T-helper 1 cell treated with Interleukin-12 subunit alpha and Interleukin-12 subunit beta and Interleukin-4 antibody, amounts not matched to agents 30 ng/mL and 1 ng/mL, for 36 hours (primary cell): ENCODE measurements around the gene UBA7. TPM values are rescaled to one million over a fixed set of nuclear protein-coding genes. Genes with fewer than 3 reads are reported as not detected.

Source experiments
- intact Hi-C: fragments of 100-400 bp; cut with micrococcal nuclease; formaldehyde crosslinking; loops from one replicate; pipeline ENCODE4 v1.15.1; 2024
- total RNA-seq: library from RNA; stranded (reverse); gene quantifications from 2 replicates; pipeline ENCODE4 v1.2.3, GENCODE V29; 2022

The UBA7 gene
- total RNA-seq, 1 donor from 2014 or later = 275 TPM

DNA sequence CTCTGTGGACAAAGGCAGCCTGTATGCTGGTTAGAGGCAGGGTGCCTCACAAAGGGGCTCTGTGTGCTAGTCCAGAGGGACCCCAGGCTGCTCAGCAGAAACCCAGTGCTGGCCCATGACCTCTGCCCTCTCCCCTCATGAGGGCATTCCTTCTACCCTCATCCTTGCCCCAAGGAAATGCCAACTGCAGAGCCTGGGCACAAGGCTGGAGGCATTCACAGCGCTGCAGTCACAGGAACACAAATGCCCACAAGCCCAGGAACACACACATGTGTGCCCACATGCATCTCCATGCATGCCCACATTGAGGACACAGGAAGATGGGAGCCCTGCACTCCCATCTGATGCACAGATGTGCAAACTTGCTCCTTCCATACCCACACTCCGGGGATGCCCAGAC lies 6.9 kb downstream of the UBA7 start:
- intact Hi-C loops = no loop called here

DNA sequence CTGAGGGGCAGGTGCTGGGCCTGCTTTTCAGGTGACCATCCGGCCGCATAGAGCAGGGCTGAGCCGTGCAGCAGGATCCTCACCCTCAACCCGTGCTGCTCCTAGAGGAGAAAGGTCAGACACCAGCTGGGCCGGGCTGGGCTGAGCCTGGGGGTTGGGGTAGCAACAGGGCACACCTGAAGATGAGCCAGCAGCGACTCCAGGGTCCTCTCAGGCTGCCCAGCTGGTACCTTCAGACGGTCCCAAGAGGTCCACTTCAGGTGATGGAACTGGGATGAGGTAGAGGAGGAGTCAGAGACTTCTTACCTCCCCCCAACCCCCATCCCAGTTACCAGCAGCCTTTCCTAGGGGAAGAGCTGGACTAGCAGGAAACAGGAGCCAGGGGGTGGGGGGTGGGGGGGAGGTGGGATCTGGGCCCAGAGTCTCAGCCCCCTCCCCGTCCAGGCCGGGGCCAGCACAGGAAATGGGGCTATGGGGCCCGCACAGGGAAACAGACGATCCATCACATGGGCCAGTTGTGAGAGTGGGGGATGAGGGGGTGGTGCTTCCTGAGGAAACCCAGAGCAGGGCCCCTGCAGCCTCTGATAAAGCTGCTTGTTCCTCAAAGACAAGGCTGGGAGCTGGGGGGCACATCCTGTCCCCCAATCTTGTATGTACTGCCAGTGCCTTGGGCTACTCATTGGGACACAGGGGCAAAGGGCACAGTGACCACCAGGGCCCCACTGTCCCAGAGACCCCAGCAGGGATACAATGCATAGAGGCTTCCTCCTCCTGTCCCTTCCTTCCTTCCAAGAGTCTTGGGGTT lies 7.7 kb downstream of the UBA7 start:
- intact Hi-C loops = no loop called here

DNA sequence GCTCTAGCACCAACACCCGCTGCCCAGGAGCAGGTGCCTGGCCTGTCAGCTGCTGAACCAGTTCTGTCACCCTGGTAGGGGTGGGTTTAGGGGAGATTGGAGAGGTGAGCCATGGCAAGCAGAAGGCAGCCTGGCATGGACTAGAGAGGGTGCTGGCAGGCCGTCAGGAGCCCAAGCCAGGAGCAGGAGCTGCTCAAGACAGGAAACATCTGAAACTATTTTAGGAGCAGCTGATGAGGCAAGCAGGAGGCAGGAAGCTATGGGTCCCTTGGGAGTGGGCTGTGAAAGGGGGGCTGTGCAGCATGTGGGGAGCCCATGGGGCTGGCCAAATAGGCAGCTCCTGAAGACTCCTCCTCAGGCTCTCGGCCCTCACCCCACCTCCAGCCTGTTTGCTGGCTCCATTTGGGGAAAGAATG lies 8.4 kb downstream of the UBA7 start:
- intact Hi-C loops = no loop called here

DNA sequence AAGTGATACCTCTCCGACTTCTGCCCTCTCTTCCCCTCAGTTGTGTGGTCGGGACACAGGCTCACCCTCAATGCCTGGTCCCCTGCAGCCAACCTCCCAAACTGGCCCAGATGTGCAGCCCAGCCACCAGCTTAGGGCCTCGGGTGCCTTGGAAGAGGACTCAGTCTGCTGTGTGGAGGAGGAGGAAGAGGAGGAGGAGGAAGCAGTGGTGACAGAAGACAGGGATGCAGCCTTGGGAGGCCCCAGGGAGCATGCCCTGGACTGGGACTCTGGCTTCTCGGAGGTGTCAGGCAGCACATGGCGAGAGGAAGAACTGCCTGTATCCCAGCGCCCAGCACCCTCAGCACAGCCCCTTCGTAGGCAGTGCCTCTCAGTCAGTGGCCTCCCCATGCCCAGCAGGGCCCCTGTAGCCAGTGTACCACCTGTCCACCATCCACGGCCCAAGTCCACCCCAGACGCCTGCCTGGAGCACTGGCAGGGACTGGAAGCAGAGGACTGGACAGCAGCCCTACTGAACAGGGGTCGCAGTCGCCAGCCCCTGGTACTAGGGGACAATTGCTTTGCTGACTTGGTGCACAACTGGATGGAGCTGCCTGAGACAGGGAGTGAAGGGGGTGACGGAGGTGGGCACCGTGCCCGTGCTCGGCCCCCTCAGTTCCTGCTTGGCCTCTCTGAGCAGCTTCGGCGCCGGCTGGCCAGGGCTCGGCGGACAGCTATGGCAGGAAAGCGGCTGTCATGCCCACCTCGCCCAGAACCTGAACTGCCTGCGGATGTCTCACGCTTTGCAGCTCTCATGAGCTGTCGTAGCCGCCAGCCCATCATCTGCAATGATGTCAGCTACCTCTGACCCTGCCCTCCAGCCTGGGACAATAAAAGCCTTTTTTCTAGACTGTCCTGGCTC lies 9.4 kb downstream of the UBA7 start:
- intact Hi-C loops = loop anchor here (5.0 kb wide), 1 partner anchor 433 kb away; the partner anchor contains the start of gene GNAI2

DNA sequence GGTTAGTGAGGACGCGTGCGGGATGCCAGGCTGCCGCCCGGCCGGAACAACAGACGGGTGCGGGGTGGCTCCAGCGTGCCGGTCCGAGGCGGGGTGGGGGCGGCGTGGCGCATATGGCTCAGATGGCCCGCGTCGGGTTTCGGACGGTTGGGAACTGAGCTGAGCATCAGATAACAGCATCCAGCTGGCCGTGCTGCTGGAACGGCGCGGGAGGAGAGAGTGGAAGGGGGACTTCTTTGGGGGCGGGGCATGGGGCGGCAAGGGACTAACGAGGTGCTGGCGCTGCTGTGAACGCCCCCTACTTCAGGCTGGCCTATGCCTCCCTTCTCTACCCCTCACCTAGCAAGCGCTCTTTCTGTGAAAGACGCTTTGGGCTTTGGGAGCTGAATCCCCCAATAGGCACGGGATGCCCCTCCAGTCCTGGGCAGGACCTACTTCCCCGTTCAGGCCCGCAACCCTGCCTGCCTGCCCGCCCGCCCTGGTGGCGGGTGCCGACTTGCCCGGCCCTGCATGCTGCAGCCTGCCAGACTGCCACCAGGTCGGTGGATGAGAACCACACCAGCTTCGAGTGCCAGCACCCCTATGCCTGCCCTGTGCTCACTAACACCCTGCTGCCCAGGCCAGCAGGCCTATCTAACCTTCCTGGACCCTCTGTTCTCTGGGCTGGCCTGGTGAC lies 10.2 kb downstream of the UBA7 start:
- intact Hi-C loops = loop anchor here (1.0 to 5.0 kb wide), 2 partner anchors 10 to 434 kb away; partner anchors contain the start of genes GNAI2 and UBA7

DNA sequence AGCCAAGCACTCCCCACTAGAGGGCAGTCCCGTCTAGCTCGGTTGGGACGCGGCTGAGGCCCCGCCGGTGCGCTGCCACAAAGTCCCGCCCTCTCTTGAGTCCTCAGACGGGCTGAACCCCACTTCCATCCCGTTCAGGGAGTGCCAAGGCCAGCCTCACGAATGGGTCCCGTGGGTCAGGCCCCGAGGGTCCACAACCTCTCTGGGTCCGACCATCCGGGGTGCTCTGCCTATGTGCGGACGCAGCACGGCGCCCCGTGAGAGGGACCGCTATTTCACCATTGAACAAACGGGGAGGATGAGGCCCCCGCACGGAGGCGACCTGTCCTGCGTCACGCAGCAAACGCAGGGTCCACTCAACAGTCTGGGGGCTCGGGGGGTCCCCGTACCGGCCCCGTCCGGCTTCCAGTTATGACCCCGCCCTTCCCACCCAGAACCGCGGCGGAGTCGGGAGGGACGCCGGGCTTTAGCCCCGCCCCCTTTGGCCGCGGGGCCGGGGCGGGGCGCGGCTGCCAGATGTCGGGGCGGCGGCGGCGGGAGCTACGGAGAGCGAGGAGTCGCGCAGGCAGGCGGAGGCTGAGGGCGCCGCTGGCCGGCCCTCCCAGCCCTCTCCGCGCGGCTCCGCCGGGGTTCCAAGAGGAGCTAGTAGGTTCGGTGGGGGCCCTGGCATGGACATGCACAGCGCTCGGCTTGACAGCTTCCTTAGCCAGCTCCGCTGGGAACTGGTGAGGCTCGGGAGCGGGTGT lies 10.9 kb downstream of the UBA7 start, which contains the start of gene INKA1:
TSS of gene INKA1 (plus strand) at position 543 of the 746 bp plus-strand sequence. CDS start at position 675, 132 bp downstream.
- intact Hi-C loops = loop anchor here (1.0 to 5.0 kb wide), 10 partner anchors 10 to 434 kb away; partner anchors contain the start of genes GNAI2, IP6K1, RBM5 and TRAIP

DNA sequence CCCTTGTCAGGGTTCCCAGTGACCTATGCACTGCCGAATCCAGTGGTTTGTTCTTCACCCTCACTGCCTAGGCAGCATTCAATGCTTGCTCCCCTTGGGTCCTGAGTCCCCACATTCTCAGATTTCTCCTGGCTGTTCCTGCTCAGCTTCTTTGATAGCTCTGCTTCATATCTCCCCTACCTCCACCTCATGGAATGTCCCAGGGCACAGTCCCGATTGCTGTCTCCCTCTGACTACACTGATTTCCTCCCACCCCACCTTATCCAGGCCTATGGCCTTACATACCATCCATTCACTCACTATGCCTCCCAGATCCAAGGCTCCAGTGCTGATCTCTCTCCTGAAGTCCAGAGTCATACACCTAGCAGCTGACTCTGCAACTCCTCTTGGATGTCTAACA lies 12.6 kb downstream of the UBA7 start:
- intact Hi-C loops = loop anchor here (5.0 kb wide), 1 partner anchor 436 kb away; the partner anchor contains the start of gene GNAI2

DNA sequence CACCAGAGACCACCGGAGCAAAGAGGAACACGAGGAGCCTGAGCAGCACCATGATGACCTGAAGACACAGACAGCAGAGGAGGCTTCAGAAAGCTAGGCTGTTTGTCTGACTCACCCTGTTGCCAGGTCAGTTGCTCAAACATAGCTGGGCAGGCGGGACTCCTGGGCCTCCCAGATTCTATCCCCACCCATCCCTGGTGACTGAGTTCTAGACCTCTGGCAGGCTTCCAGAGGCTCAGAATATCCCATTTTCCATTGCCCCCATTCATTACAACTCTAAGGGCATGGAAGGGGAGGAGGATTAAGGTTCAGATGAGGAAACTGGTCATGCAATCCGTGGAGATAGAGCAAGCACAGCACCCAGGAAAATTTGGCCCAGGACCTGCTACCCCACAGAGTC lies 14.0 kb downstream of the UBA7 start, which contains the start of gene CDHR4:
TSS of gene CDHR4 (minus strand) at position 113 of the 400 bp plus-strand sequence. CDS start at position 52, 61 bp downstream.
- intact Hi-C loops = loop anchor here (5.0 kb wide), 1 partner anchor 438 kb away; the partner anchor contains the start of gene GNAI2

DNA sequence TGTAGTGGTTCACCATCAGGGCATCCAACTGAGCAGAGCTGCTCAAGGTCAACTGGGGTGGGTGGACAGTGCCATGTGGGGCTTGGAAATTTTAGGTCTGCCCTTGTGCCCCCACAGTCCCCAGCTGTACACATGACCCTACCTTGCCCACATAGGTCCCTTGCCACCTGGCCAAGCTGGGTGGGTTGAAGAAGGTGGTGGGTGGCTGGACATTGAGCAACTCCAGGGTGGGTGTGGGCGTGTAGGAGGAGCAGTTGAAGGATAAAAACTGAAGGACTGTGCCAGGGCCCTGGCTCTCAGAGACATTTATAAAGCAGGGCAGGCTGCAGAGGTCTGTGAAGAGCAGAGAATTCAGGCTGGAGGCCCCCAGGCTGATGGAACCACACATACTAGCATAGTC lies 14.6 kb downstream of the UBA7 start:
- intact Hi-C loops = no loop called here

DNA sequence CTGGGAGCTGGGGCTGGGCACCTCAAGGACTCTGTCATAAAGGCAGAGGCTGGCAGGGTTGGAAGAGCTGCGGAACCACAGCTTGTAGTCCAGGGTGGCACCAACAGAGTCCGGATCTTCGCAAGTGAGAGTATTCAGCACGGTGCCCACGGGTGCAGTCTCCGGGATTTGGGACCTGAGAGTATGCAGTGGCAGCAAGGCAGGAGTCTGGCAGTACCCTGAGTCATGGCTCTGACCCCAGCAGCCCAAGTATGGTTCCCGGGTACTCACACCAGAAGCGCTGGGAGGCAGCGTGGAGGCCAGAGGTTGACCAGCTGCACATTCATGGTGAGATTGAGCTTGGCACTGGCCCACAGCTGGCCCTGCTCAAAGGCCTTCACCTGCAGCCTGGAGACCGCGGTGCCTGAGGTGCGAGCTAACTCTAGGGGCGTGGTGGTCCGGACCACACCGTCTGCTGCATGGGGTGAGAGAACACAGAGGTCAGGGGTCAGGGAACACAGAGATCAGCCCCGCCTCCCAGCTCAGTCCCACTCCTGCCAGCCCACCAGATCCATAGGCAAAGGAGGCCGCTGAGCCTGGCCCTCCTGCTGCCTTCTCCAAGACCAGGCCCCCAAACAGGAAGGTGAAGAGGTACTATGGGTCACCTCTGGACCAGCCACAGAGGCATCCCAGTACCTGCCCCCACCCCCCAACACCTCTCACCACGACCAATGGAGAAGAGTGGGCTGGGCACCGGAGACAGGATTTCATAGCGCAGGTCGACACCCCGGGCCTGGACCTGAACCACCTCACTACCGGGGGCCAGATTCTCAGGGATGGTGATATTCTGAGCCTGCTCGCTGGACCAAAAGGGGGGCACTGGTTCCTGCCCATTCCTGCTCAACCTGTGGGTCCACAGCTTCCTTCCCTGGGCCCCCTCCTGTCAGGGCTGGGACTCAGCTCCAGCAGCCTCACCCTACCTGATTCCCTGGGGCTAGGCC lies 18.5 kb downstream of the UBA7 start:
- intact Hi-C loops = no loop called here

DNA sequence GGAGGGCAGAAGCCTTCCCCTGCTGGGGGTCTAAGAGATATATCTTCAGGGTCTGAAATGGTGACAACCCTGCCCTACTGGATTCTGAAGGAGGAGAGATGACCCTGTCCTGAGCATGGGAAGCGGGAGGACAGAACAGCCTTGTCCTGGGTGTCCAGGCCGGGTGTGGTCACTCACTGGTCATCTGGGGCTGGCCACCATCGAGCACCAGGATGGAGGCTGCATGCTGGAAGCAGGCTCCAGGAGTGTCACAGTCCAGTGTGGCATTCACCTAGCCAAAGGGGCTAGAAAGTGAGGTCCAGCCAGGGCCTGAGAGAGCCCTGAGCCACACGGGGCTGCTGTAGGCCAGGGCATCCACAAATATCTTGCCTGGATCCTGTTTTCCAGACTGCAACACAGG lies 19.3 kb downstream of the UBA7 start:
- intact Hi-C loops = no loop called here

DNA sequence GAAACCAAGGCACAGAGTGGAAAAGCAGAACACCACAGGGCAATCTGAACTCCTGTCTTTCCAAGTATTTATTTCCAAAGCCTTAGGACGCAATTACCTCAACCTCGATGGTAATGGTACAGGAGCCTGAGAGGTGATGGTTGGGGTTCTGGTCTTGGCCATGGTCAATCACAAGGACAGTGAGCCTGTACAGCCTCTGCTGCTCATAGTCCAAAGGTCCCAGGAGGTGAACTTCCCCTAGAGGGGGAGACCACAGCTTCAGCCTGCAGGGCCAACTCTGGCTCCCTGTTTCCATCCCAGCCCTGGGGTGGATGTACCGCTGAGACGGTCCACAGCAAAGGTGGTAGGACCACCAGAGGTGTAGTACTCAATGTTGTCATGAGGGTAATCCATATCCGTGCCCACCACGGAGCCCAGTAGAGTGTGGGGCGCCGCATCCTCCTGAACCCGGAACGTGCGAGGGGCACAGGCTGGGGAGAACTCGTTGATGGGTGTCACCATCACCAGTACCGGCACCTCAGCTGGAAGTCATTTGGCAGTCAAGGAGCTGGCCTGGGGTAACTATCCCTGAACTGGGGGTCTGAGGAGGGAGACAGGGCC lies 20.2 kb downstream of the UBA7 start:
- intact Hi-C loops = no loop called here

DNA sequence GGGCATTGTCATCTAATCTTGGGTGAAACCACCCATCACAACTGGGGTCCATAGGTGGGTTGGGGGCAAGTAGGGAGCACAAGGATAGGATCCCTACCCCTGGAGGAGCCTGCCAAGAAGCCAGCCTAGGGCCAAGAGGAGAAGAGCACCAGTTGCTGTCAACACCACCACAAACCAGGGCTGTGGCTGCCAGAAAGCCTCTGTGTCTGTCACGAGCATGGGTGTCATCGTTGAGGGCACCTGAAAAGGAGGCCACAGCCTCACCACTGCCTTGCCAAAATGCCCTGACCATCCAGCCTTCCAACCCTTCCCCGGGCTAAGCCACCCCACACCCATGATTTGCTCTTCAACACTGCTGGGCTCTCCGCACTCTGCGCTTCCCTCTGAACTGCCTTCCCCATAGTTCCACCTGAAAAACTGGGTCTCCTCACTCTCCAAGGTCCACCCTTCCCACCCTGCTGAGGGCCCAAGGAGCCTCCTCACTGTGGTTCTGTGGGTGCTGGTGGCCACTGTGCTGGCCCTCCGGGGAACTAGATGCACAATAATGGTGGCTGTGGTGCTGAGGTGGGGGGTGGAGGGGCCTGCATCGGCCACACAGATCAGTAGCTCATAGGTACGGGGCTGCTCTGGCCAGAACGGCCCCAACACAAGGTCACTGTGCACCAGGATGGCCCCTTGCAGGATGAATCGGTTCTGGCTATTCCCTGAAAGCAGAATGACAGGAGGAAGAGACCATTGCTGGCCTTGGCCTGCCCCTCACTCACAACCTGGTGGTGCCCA lies 21.2 kb downstream of the UBA7 start:
- intact Hi-C loops = no loop called here

DNA sequence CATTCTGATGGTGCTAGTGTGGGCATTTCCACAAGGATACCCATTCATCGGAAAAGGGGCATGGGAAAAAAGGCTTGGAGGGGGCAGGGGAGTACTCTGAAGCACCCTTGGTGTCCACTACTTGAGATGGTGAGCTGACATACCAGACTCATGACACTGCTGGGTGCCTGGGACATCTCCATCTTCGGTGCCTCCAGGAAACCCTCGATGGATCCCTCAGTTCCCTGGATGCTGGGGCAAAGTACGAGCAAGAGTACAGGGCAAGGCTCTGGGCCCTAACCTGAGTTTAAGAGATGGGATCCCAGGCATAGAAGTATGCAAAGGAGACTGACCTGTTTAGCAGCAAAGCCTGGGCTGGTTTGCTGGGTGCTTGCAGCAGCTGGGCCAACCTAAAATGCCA lies 22.2 kb downstream of the UBA7 start:
- intact Hi-C loops = no loop called here

DNA sequence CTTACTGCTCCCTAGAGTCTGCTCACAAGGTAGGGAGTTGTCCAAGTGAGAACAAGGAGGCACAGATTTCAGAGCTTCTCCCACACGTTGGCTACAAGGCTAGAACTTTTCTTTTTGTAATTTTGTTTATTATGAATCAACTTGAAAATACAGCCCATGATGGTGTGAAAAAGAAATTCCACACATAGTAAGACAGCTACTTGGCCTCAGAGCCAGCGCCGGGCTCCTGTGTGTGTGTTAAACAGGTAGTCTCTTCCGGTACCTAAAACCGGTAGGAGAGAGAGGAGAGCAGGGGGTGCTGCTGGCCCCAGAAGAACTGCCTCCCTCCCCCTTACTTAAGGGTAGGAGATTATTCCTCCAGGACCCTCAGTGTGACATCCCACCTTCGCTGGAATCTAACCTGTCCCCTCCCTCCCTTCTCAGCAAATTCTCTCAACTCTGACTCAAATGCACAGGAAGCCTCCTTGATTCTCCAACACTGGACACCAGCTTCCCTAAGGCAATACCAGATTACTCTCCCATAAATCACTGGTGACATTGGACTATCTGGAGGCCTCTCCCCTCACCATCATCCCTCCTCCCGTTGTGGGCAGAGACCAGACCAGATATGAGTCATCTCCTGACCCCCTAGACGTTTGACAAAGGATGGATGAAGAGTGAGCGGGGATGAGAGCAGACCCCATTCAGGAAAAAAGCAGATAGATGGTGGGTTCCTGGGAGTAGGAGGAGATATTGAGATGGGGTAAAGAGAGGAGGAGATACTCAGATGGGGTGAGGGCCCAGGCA lies 22.9 kb downstream of the UBA7 start:
- intact Hi-C loops = loop anchor here (1.0 kb wide), 1 partner anchor 11 kb away; no protein-coding TSS in a partner anchor

DNA sequence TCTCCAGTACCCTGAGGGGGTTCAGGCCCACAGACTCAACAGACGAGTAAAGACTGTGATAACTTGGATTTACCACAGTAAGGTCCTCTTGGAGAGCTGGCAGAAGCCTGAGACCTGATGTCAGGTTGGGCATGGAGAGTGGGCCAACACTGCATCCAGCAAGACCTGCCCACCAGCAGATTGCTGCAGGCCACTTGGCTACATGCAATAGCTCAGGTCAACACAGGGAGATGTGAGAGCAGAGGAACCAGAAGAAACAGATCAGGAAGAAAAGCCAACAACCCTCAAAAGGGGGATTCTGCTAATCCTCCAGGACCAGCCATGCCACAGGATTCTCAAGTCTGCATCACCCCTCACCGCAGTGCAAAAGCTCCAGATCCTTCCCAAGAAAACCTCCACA lies 25.7 kb downstream of the UBA7 start:
- intact Hi-C loops = loop anchor here (5.0 kb wide), 2 partner anchors 114 to 1604 kb away; partner anchors contain the start of genes MST1R and RBM15B

DNA sequence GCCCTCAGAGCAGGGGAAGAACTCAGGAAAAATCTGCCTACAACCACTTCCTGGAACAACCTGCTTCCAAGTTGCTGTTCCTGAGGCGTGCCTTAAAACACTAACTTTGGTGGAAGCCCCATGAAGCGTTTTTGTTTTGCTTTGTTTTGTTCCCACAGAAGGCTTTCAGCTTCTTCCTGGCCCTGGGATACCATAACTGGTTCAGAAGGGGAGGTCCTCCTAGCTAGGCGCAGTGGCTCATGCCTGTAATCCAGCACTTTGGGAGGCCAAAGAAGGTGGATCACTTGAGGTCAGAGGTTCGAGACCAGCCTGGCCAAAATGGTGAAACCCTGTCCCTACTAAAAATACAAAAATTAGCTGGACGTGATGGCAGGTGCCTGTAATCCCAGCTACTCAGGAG lies 26.2 kb downstream of the UBA7 start:
- intact Hi-C loops = loop anchor here (2.0 to 5.0 kb wide), 5 partner anchors 115 to 1605 kb away; partner anchors contain the start of genes HYAL3, MON1A, MST1R and NAA80
